ENCODE data around the gene KCNK13.

KCNK13 gene

DNA sequence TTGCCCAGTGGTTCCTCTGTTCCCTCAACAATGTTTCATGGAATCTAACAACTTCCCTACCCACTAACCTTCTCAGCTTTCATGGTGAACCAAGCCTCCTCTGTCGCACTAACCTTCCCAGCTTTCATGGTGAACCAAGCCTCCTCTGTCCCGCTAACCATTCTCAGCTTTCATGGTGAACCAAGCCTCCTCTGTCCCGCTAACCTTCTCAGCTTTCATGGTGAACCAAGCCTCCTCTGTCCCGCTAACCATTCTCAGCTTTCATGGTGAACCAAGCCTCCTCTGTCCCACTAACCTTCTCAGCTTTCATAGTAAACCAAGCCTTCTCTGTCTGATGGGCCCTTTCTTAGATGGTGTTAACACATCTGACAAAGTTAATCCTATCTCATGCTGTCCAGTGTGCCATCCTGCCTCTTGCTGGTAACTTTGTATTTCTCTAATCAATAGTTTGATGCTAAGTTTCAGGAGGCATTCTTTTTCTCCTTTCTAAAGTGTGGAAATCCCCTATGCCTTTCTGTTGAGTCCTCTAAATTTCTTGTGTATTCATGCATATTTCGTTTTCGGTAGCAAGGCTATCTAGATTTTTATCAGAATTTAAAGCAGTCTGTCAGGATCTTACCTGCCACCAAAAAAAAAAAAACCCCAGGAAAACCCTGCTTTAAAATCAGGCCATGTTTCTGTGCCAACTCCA lies 26.8 kb upstream of the KCNK13 start:
- H3K9ac ChIP-seq = no peak overlapping the region
- TF ChIP-seq Cebpa-rat (IDR thresholded peaks at IDR 0.05) = no peak
- H4K20me1 ChIP-seq = no peaks in the 10 kb centered on the region; a peak in 1 of 22 replicates
- H3K4me2 ChIP-seq = no peak overlapping the region
- no peaks in the 10 kb centered on the region for H3K27me3 ChIP-seq
- peaks cover 0 to 11% (median 3%) of the 10 kb centered on the region in 11 experiments; a peak in 3 of 22 replicates for H3K9me3 ChIP-seq (replicated peaks in 1 of 11)
- no peaks in the 10 kb centered on the region for H3K4me1 ChIP-seq
- peaks cover 68 to 98% (median 96%) of the 10 kb centered on the region in 11 experiments for H3K36me3 ChIP-seq
- no peak overlapping the region for H3K4me3 ChIP-seq
- H3K27ac ChIP-seq = no peak overlapping the region

DNA sequence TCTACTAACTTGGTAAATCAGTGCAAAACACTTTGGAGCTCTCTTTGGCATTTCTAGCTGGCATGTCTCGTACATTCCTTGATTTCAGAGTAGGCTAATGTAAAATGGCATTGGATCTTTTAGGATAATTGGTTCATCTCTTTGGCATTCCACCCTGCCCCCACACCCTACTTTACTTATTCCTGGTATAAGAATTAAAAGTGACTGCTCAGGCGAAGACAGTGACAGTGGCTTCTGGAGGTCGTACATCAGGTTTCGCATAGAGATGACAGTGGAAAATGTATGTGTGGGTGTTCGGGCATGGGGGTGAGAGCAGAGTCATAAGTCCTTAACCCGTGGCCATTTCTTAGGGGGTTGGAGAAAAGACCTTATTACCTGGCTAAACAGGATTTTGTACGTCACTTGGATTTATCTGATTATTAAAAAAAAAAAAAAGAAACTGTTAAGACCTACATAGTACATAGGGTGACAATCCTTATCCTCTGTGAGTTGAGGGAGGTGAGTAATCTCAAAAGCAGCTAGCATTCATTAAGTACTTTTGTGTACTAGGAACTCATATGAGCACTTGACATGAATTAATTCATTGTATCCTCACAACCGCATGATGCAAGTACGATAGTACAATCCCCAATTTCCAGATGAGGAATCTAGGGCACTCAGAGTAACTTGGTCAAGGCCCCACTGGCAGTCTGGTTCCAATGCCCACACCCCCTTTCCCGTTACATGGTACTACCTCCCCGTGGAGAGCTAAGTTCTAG lies 22.4 kb upstream of the KCNK13 start:
- Histone ChIP-seq H3K27ac (no peak overlapping the region), H3K9ac (no peak overlapping the region), H3K27me3 (no peaks in the 10 kb centered on the region), H3K4me2 (no peak overlapping the region), H3K36me3 (peaks cover 59 to 100% (median 98%) of the 10 kb centered on the region in 11 experiments), H3K4me1 (peaks cover 0 to 12% (median 0%) of the 10 kb centered on the region in 10 experiments; a peak in 2 of 20 replicates), H3K4me3 (no peak overlapping the region), H4K20me1 (no peaks in the 10 kb centered on the region), H3K9me3 (replicated peaks in 1 of 11) (peaks cover 0 to 14% (median 3%) of the 10 kb centered on the region in 11 experiments; a peak in 3 of 22 replicates)
- TF ChIP-seq Cebpa-rat (IDR thresholded peaks at IDR 0.05) = no peak

DNA sequence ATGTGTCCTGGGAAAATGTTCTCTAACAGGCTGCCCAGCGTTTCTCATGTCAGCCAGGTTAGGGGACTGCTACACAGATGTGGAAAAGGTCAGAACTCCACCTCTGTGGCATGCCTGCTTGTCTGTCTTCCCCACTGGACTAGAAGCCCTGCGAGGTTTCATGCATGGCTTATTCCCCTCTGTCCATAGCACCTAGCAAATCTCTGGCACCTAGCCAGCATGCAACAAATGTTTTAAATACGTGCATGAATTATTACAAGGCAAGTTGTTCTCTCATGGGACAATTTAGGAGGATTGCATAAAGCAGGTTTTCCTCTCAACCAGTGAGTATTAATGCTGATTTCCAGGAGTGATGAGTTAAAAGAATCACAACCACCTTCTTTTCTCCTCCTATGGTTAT lies 21.4 kb upstream of the KCNK13 start:
- Histone ChIP-seq H3K4me1 (peaks cover 0 to 12% (median 0%) of the 10 kb centered on the region in 10 experiments; a peak in 2 of 20 replicates), H3K9ac (no peak overlapping the region), H3K36me3 (peaks cover 65 to 100% (median 98%) of the 10 kb centered on the region in 11 experiments), H4K20me1 (no peaks in the 10 kb centered on the region), H3K27me3 (no peaks in the 10 kb centered on the region), H3K4me3 (no peak overlapping the region), H3K4me2 (no peak overlapping the region), H3K27ac (no peak overlapping the region), H3K9me3 (replicated peaks in 1 of 11) (peaks cover 0 to 14% (median 3%) of the 10 kb centered on the region in 11 experiments; a peak in 3 of 22 replicates)
- TF ChIP-seq Cebpa-rat (IDR thresholded peaks at IDR 0.05) = no peak

DNA sequence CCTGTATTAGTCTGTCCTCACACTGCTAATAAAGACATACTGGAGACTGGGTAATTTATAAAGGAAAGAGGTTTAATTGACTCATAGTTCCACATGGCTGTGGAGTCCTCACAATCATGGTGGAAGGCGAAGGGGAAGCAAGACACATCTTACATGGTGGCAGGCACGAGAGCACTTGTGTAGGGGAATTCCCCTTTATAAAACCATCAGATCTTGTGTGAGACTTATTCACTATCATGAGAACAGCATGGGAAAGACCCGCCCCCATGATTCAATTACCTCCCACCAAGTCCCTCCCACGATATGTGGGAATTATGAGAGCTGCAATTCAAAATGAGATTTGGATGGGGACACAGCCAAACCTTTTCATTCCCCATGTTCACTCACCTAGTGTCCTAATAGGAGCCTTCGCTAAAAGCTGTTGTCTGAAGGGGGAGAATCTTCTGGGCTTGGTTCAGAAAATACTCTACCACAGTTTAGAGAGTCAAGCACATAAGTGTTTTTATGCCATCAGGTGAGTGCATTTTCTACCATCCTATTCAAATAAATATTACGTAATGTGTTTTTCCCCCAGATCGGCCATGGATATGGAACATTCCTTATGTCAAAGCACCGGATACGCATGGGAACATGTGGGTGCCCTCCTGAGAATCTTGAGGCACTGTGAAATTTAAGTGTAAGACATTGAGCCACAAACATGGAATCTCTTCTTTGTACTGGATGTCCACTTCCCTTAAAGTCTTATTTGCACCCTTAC lies 19.1 kb upstream of the KCNK13 start:
- TF ChIP-seq Cebpa-rat (IDR thresholded peaks at IDR 0.05) = peak in 2 of 11 experiments; percentile 10 to 79; a peak in 2 of 22 replicates

DNA sequence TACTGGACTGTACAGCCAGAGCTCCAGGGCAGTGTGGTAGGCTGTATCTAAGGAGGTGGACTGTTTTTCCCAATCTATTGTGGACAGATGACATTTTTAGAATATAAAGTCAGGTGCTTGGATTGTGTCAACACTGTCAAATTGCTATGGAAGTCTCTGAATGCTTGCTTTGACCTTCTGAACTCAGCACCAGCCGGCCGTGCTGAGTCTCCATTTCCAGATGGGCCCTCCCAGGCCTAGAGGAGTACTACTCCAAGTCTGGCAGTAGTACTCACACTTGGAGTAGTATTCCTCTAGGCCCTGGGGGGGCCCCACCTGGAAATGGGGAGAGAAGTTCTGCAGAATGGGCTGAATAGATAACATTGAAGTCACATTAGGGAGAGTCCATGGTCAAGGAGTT lies 16.2 kb upstream of the KCNK13 start:
- Histone ChIP-seq H4K20me1 (no peaks in the 10 kb centered on the region), H3K4me1 (peaks cover 0 to 12% (median 0%) of the 10 kb centered on the region in 10 experiments; a peak in 2 of 20 replicates), H3K4me2 (no peak overlapping the region), H3K36me3 (peaks cover 45 to 78% (median 59%) of the 10 kb centered on the region in 11 experiments), H3K9me3 (replicated peaks in 1 of 11) (0 out of 22 replicates have a peak, but pooled peaks cover 0 to 8% (median 0%) of the 10 kb centered on the region in 11 experiments), H3K27ac (no peak overlapping the region), H3K27me3 (no peaks in the 10 kb centered on the region), H3K4me3 (no peak overlapping the region), H3K9ac (no peak overlapping the region)
- TF ChIP-seq Cebpa-rat (IDR thresholded peaks at IDR 0.05) = no peak

More for the DNA sequence above, 19.1 kb upstream of the KCNK13 start:
- peaks cover 67 to 99% (median 84%) of the 10 kb centered on the region in 11 experiments for H3K36me3 ChIP-seq
- H3K4me2 ChIP-seq = peak overlapping the region in 2 of 11 experiments; percentile 18 to 38; a peak in 2 of 22 replicates
- H4K20me1 ChIP-seq = no peaks in the 10 kb centered on the region
- H3K27ac ChIP-seq = no peak overlapping the region; a peak in 1 of 22 replicates
- H3K27me3 ChIP-seq = no peaks in the 10 kb centered on the region
- H3K9me3 ChIP-seq (replicated peaks in 1 of 11) = peaks cover 0 to 17% (median under 1%) of the 10 kb centered on the region in 11 experiments; a peak in 2 of 22 replicates
- no peak overlapping the region for H3K9ac ChIP-seq
- H3K4me1 ChIP-seq = peaks cover 0 to 12% (median 0%) of the 10 kb centered on the region in 10 experiments; a peak in 2 of 20 replicates
- no peak overlapping the region for H3K4me3 ChIP-seq

DNA sequence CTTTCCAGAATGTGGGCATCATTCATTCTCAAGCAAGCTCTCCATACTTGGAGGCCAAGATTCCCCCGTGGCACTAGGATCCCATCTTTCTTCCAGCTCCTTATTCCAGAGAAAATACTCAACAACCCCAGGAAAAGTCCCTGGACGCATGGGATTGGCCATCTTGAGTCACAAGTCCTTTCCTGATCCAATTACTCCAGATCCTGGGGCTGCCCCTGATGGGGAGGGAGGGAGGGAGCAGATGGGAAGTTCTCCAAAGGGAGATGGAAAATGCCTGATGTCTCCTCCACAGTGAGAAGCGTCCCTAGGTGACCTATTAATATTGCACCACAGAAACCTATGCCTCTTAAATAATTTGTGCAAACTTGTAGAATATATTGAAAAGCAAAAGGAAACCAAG lies 12.4 kb upstream of the KCNK13 start:
- Histone ChIP-seq H3K4me1 (peaks cover 0 to 17% (median 0%) of the 10 kb centered on the region in 10 experiments; a peak in 3 of 20 replicates), H3K36me3 (peaks cover 14 to 42% (median 23%) of the 10 kb centered on the region in 11 experiments; a peak in 21 of 22 replicates), H4K20me1 (no peaks in the 10 kb centered on the region; a peak in 1 of 22 replicates), H3K4me2 (no peak overlapping the region), H3K9ac (no peak overlapping the region), H3K9me3 (replicated peaks in 1 of 11) (0 out of 22 replicates have a peak, but pooled peaks cover 0 to 8% (median 0%) of the 10 kb centered on the region in 11 experiments), H3K27ac (no peak overlapping the region), H3K27me3 (no peaks in the 10 kb centered on the region), H3K4me3 (no peak overlapping the region)
- no peak for TF ChIP-seq Cebpa-rat (IDR thresholded peaks at IDR 0.05)

DNA sequence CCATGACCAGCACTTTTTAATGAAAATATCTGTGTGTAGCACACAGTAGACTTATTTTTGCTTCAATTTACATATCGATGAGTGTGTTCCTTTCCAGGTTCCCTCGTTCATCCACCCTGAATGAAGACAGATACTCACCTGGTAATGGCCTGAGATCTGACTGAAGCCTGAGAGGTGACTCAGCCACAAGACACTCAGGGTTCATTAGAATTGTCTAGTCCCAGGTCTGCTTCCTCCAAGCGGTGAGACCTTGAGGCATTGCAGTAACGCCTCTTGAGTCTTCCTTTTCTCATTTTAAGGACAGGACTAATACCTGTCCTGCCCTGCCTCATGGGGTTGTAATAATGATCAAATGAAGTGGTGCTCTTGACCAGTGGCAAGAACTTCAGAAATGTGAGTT lies 11.5 kb upstream of the KCNK13 start:
- H3K4me1 ChIP-seq = peaks cover 0 to 17% (median 0%) of the 10 kb centered on the region in 10 experiments; a peak in 3 of 20 replicates
- no peaks in the 10 kb centered on the region; a peak in 1 of 22 replicates for H4K20me1 ChIP-seq
- H3K4me2 ChIP-seq = no peak overlapping the region
- H3K4me3 ChIP-seq = no peak overlapping the region
- H3K9me3 ChIP-seq (replicated peaks in 1 of 11) = 0 out of 22 replicates have a peak, but pooled peaks cover 0 to 9% (median 0%) of the 10 kb centered on the region in 11 experiments
- H3K9ac ChIP-seq = no peak overlapping the region
- peaks cover 6 to 33% (median 14%) of the 10 kb centered on the region in 11 experiments; a peak in 21 of 22 replicates for H3K36me3 ChIP-seq
- no peak for TF ChIP-seq Cebpa-rat (IDR thresholded peaks at IDR 0.05)
- H3K27me3 ChIP-seq = no peaks in the 10 kb centered on the region
- H3K27ac ChIP-seq = no peak overlapping the region

DNA sequence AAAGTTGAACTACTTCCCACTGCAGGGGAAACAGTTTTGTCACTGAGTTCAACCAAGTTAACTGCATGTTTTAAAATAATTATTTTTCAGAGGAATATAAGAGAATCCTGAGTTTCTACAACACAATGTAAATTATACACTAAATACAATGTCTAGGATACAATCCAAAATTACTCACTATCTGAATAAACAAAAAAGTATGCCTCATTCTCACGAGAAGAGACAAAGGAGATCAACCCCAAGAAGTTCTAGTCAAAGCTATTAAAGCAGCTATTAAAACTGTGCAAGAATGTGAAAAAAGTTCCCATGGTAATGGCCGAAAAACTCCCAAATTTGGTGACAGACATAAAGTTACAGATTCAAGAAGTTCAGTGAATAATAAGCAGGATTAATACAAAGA lies 8.8 kb upstream of the KCNK13 start:
- no peak overlapping the region for H3K27ac ChIP-seq

More for the DNA sequence above, 8.8 kb upstream of the KCNK13 start:
- H3K4me2 ChIP-seq = peak overlapping the region in 2 of 11 experiments; percentile 48 to 58; a peak in 4 of 22 replicates
- no peak for TF ChIP-seq Cebpa-rat (IDR thresholded peaks at IDR 0.05)
- no peaks in the 10 kb centered on the region; a peak in 1 of 22 replicates for H4K20me1 ChIP-seq
- peaks cover 0 to 7% (median 0%) of the 10 kb centered on the region in 11 experiments; a peak in 3 of 22 replicates for H3K36me3 ChIP-seq
- no peak overlapping the region for H3K9ac ChIP-seq
- peaks cover 0 to 24% (median 11%) of the 10 kb centered on the region in 11 experiments; a peak in 10 of 22 replicates for H3K9me3 ChIP-seq (replicated peaks in 1 of 11)
- peaks cover 0 to 4% (median 0%) of the 10 kb centered on the region in 11 experiments; a peak in 7 of 22 replicates for H3K27me3 ChIP-seq
- H3K4me3 ChIP-seq = no peak overlapping the region
- H3K4me1 ChIP-seq = peaks cover 0 to 28% (median 0%) of the 10 kb centered on the region in 10 experiments; a peak in 5 of 20 replicates
